Cardiac fibroblast (primary cell): ENCODE data around the gene HNRNPLL.
A peak's percentile ranks its signal among the peaks of the same experiment; 100 is the strongest.

ENCODE experiments used
- DNase-seq, 2 donors: peaks; one replicate each; pipeline versions ENCODE4 v3.0.0 to v3.0.0-alpha.2; 2010; ENCODE audit warnings: low read depth in 2 of 2
- H3K4me3 ChIP-seq, 2 donors: replicated peaks in 1 of 2; 1 replicate in 1 of 2; 2 replicates in 1 of 2; pipeline ENCODE4 v1.5.1; 2011; ENCODE audit warnings: low read depth in 2 of 2, low read length in 2 of 2, mild to moderate bottlenecking in 2 of 2, moderate library complexity in 1 of 2
- TF ChIP-seq, protein P1 (sequence below): IDR thresholded peaks from one replicate; pipeline ENCODE4 v1.5.1; 2011; ENCODE audit warnings: low read depth, mild to moderate bottlenecking, low read length, inconsistent platforms

The HNRNPLL gene

GRCh38 chr2:38620282-38620977 lies 17.7 kb upstream of the HNRNPLL start:
- TF ChIP-seq, protein P1, sequence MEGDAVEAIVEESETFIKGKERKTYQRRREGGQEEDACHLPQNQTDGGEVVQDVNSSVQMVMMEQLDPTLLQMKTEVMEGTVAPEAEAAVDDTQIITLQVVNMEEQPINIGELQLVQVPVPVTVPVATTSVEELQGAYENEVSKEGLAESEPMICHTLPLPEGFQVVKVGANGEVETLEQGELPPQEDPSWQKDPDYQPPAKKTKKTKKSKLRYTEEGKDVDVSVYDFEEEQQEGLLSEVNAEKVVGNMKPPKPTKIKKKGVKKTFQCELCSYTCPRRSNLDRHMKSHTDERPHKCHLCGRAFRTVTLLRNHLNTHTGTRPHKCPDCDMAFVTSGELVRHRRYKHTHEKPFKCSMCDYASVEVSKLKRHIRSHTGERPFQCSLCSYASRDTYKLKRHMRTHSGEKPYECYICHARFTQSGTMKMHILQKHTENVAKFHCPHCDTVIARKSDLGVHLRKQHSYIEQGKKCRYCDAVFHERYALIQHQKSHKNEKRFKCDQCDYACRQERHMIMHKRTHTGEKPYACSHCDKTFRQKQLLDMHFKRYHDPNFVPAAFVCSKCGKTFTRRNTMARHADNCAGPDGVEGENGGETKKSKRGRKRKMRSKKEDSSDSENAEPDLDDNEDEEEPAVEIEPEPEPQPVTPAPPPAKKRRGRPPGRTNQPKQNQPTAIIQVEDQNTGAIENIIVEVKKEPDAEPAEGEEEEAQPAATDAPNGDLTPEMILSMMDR, result no peak
- peak; percentile 43 to 50 for DNase-seq
- H3K4me3 ChIP-seq, result no peak overlapping the region

GRCh38 chr2:38619458-38620164 lies 16.9 kb upstream of the HNRNPLL start:
- H3K4me3 ChIP-seq, result no peak overlapping the region
- DNase-seq, result peak in 1 of 2 donors; percentile 17
- TF ChIP-seq, protein P1, result no peak

DNA sequence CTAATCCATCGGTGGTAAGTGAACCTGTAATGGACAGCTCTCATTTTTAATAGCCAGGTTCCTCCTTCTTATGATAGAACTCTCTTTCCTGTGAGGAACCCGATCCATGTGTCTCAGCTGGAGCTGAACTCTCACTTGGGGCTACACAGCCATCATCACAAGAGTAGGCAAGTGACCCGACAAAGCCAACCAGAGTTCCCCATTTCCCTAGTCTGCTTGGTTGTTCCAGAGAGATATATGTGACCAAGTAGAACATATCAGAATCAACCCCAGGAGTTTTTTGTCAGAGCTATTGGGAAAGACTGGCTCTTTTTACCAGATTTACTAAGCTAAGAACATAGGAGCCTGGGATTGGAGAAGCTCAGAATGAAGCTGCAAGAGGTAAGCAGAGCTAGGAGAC lies 14.6 kb upstream of the HNRNPLL start:
- DNase-seq, result no peak
- no peak overlapping the region for H3K4me3 ChIP-seq
- TF ChIP-seq, protein P1, result no peak

- TF ChIP-seq, protein P1, result no peak
- H3K4me3 ChIP-seq, result no peak overlapping the region
- peak; percentile 47 to 56 for DNase-seq
Observed at GRCh38 chr2:38615237-38615636, 12.5 kb upstream of the HNRNPLL start.

DNA sequence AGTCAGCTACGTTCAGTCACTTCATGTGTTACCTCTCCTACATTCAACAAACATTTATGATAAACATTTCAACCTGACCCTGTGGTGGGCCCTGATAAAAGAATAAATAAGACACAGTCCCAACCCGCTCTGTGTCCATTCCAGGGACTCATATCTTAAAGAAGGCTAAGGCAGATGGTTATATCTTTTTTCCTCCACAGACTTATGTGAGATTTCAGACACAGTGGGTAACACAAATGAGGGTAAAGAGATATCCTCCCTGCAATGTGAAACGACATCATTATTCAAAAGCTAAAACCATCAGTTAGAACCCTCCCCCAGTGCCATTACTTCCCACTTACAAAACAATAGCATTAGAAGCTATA lies 11.1 kb upstream of the HNRNPLL start:
- no peak for DNase-seq
- no peak overlapping the region for H3K4me3 ChIP-seq
- TF ChIP-seq, protein P1, result no peak

DNA sequence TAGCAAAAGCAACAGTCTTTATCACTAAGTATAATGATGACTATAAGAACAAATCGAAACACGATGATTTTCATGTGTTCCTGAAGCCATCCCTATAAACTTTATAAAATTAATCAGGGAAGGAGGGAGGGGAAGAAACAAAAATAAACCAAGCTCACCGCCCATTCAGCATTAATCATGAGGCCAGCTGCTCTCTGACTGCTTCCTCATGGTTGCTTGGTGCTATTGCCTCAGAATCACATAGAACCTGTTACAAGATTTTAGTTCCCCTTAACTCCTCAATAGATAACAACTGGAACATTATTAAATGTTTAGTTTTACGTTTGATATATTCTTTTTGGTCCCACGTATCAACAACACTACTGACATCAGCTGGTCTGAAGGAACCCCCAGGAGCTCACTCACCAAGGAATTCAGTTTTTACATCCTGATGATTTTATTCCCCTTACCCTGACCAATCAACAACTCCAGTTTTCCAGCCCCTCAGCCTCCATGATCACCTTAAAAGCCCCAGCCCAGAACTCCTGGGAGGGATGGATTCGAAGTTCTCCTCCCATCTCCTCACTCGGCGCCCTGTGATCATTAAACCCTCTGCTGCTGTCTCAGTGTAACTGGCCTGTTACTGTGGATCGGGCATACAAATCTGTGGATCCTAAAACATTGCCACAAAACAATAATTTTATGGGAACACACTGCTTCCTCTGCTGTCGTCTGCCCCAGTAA lies 10.6 kb upstream of the HNRNPLL start:
- H3K4me3 ChIP-seq, result no peak overlapping the region
- TF ChIP-seq, protein P1, result no peak
- DNase-seq, result no peak
